Upper lobe of left lung (tissue), 4 donors: ENCODE results near the gene MAPRE3.

Experiments used
- POLR2A ChIP-seq, 4 donors: fragments of 450-650 bp; IDR thresholded peaks; one replicate each; pipeline ENCODE4 v1.5.1; 2016 to 2017; ENCODE audit warnings: antibody characterized with exemption in 4 of 4, mild to moderate bottlenecking in 2 of 4
- TF ChIP-seq, protein P1 (sequence below), 6 experiments: fragments of 450-650 bp in 4 of 6; fragments of 200-600 bp in 2 of 6; sonication (generic) in 2 of 6; IDR thresholded peaks; one replicate each; pipeline ENCODE4 v1.5.1; 2016 to 2019; ENCODE audit warnings: antibody characterized with exemption in 6 of 6

- no peak for TF ChIP-seq POLR2A (IDR thresholded peaks at IDR 0.05)
- TF ChIP-seq, protein P1, sequence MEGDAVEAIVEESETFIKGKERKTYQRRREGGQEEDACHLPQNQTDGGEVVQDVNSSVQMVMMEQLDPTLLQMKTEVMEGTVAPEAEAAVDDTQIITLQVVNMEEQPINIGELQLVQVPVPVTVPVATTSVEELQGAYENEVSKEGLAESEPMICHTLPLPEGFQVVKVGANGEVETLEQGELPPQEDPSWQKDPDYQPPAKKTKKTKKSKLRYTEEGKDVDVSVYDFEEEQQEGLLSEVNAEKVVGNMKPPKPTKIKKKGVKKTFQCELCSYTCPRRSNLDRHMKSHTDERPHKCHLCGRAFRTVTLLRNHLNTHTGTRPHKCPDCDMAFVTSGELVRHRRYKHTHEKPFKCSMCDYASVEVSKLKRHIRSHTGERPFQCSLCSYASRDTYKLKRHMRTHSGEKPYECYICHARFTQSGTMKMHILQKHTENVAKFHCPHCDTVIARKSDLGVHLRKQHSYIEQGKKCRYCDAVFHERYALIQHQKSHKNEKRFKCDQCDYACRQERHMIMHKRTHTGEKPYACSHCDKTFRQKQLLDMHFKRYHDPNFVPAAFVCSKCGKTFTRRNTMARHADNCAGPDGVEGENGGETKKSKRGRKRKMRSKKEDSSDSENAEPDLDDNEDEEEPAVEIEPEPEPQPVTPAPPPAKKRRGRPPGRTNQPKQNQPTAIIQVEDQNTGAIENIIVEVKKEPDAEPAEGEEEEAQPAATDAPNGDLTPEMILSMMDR (IDR thresholded peaks at IDR 0.05): no peak
Observed at GRCh38 chr2:26991717-26992116, 21.3 kb downstream of the MAPRE3 start.
